Lung (tissue), 12 donors: Measurements from ENCODE around the gene TCF12. TPM values are rescaled to one million over a fixed set of nuclear protein-coding genes. Genes with fewer than 3 reads are reported as not detected.
A peak's percentile ranks its signal among the peaks of the same experiment; 100 is the strongest.

ENCODE experiments used
- ATAC-seq: fragments of 200-7000 bp; cut with Tn5 transposase; one replicate; pipeline ENCODE4 v1.9.1; 2020; ENCODE audit warnings: moderate number of reproducible peaks; ENCODE audit not compliant: insufficient read depth, low FRiP score
- DNase-seq, 3 donors: peaks; one replicate each; pipeline ENCODE4 v3.0.0-alpha.2; 2013 to 2017
- H3K27ac ChIP-seq, 2 donors: one replicate each; pipeline ENCODE4 v1.5.1; 2013; ENCODE audit warnings: mild to moderate bottlenecking in 2 of 2, moderate library complexity in 2 of 2, control low read depth in 1 of 2, inconsistent platforms in 1 of 2, low read depth in 1 of 2, low read length in 1 of 2
- H3K27me3 ChIP-seq, 3 donors: one replicate each; pipeline ENCODE4 v1.5.1; 2013; ENCODE audit warnings: low read length in 2 of 3; ENCODE audit not compliant: control insufficient read depth in 3 of 3, insufficient read depth in 3 of 3
- H3K36me3 ChIP-seq, 4 donors: one replicate each; pipeline ENCODE4 v1.5.1; 2013; ENCODE audit warnings: low read length in 4 of 4, mild to moderate bottlenecking in 1 of 4, moderate library complexity in 1 of 4; ENCODE audit not compliant: control insufficient read depth in 4 of 4, insufficient read depth in 4 of 4
- H3K4me1 ChIP-seq, 5 donors: one replicate each; pipeline ENCODE4 v1.5.1; 2013; ENCODE audit warnings: low read length in 5 of 5, mild to moderate bottlenecking in 2 of 5, moderate library complexity in 1 of 5; ENCODE audit not compliant: control insufficient read depth in 5 of 5, insufficient read depth in 5 of 5
- H3K4me3 ChIP-seq: one replicate; pipeline ENCODE4 v1.5.1; 2013; ENCODE audit warnings: mild to moderate bottlenecking, control low read depth, moderate library complexity
- H3K9ac ChIP-seq, 2 donors: one replicate each; pipeline ENCODE4 v1.5.1; 2013; ENCODE audit warnings: low read length in 2 of 2, control low read depth in 1 of 2; ENCODE audit not compliant: insufficient read depth in 1 of 2
- H3K9me3 ChIP-seq, 4 donors: one replicate each; pipeline ENCODE4 v1.5.1; 2013; ENCODE audit warnings: low read length in 3 of 4, mild to moderate bottlenecking in 1 of 4, moderate library complexity in 1 of 4; ENCODE audit not compliant: control insufficient read depth in 4 of 4, insufficient read depth in 3 of 4
- WGBS, 2 donors: extraction: QIAGEN DNeasy Blood & Tissue Kit; methylation state at CpG; one replicate each; pipeline ENCODE4 v1.1.7; 2013; 5-methylcytosine and 5-hydroxymethylcytosine counted together
- polyA plus RNA-seq, 2 donors: library from polyadenylated mRNA; stranded (reverse); fragments of 200-250 nt; gene quantifications; one replicate each; pipeline ENCODE4 v1.2.1, GENCODE V29; 2013
- total RNA-seq, 2 donors: library from RNA; depleted of rRNA in 1 of 2; stranded (reverse); fragments of >200 nt in 1 of 2; gene quantifications; one replicate each; pipeline ENCODE4 v1.2.1, GENCODE V29; 2014 to 2021
- TF ChIP-seq, protein P1 (sequence below): IDR thresholded peaks from 2 replicates; pipeline ENCODE4 v1.5.1; 2012; ENCODE audit warnings: mild to moderate bottlenecking; ENCODE audit errors: control extremely low read depth, extremely low read depth
- donor health status: control.
- donor health status: control.
- donor health status: Bipolar disorder and iron deficiency.
- donor health status: healthy.
- donor health status: DM: yes; HTN: yes; CAD: no.

The TCF12 gene
- total and polyA plus RNA-seq, 4 donors = 9.6 to 314 (median 56.3) TPM

DNA sequence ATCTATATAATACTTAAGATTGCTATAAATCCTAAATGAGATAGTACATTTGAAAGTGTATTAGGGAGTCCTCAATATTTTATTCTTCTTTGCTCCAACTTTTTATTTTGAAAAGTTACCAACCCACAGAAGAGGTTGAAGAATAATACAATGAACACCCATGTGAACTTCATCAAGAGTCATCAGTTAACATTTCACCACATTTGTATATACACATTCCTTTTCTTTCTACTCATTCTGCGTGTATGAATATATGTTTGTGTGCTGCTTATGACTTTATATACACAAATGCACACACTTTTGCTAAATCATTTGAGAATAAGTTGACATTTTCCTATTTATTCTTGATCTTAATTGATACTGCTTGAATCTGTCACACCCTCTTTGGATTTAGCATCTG is 264.6 kb downstream of the TCF12 start:
- H3K27me3 ChIP-seq = no peaks in the 10 kb centered on the region
- 90 to 93% methylated on average over 1 of the region's 1 CpG for WGBS, 2 donors
- H3K27ac ChIP-seq = no peak overlapping the region
- peaks cover 0 to 7% (median 0%) of the 10 kb centered on the region in 4 donors for H3K36me3 ChIP-seq
- H3K4me1 ChIP-seq = peaks cover 0 to 26% (median 16%) of the 10 kb centered on the region in 5 donors
- DNase-seq = no peak
- no peak overlapping the region for H3K4me3 ChIP-seq
- TF ChIP-seq, protein P1, sequence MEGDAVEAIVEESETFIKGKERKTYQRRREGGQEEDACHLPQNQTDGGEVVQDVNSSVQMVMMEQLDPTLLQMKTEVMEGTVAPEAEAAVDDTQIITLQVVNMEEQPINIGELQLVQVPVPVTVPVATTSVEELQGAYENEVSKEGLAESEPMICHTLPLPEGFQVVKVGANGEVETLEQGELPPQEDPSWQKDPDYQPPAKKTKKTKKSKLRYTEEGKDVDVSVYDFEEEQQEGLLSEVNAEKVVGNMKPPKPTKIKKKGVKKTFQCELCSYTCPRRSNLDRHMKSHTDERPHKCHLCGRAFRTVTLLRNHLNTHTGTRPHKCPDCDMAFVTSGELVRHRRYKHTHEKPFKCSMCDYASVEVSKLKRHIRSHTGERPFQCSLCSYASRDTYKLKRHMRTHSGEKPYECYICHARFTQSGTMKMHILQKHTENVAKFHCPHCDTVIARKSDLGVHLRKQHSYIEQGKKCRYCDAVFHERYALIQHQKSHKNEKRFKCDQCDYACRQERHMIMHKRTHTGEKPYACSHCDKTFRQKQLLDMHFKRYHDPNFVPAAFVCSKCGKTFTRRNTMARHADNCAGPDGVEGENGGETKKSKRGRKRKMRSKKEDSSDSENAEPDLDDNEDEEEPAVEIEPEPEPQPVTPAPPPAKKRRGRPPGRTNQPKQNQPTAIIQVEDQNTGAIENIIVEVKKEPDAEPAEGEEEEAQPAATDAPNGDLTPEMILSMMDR = no peak
- H3K9me3 ChIP-seq = peaks cover 0 to 6% (median 0%) of the 10 kb centered on the region in 4 donors
- H3K9ac ChIP-seq = no peak overlapping the region
- ATAC-seq = no peak

DNA sequence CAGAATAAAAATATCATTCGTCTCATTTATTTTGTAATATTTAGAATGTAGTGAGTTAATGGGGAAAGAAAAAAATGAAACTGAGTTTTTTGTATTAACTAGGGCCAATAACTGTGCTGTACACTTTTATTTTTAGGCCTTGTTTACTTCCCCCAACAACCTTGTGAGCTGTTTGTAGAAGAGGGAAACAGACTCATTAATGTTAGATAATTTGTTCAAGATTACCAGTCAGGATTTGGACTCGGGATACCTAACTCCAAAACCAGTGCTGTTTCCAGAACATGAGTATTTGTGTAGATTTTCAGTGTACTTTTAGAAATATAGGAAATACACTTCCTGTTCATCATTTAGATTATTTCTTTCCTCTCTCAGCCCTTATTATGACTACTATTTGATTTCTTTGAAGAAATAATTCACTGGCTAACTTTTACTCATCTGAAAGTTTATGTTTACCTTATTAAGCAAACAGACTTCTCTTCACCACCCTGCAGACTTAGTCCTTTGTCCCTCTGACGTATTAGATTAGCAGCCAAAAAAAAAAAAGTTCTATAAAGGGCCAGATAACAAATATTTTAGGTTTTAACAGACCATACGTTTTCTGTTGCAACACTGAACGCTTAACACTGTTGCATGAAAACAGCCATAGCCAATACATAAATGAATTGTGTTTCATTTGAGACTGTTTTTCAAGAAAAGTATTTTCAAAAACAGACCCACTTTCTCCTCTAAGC is 265.3 kb downstream of the TCF12 start:
- TF ChIP-seq, protein P1 = no peak
- Histone ChIP-seq H3K9me3 (peaks cover 0 to 6% (median 0%) of the 10 kb centered on the region in 4 donors), H3K9ac (peak overlapping the region in 1 of 2 donors; percentile 14), H3K4me1 (peaks cover 0 to 26% (median 16%) of the 10 kb centered on the region in 5 donors), H3K27ac (no peak overlapping the region), H3K4me3 (no peak overlapping the region), H3K27me3 (no peaks in the 10 kb centered on the region), H3K36me3 (peaks cover 0 to 7% (median 0%) of the 10 kb centered on the region in 4 donors)
- DNase-seq = peak in 2 of 3 donors; percentile 76 to 81
- ATAC-seq = no peak
- WGBS, 2 donors = 49 to 59% methylated on average over 5 of the region's 5 CpGs

DNA sequence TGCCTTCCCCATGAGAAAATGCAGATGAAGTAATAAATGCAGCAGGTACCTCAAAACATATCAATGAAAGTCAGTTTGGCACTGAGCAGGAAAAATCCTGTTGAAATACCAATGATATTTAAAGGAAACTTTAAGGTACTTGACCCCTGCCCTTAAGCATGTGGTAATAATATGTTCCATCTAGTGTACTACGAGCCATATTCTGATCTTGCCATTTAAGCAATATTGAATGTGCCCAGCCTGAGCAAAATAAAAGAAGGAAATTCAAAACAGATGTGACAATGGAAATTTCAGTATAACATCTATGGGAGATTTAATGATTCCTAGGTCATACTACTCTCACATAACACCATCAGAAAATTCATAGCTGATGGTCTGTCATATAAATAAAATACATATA is 266.1 kb downstream of the TCF12 start:
- 55 to 85% methylated on average over 1 of the region's 1 CpG for WGBS, 2 donors
- no peak for ATAC-seq
- H3K27ac ChIP-seq = no peak overlapping the region
- TF ChIP-seq, protein P1 = no peak
- H3K4me1 ChIP-seq = peaks cover 0 to 26% (median 16%) of the 10 kb centered on the region in 5 donors
- peaks cover 0 to 7% (median 0%) of the 10 kb centered on the region in 4 donors for H3K36me3 ChIP-seq
- no peak overlapping the region for H3K4me3 ChIP-seq
- peak in 1 of 3 donors; percentile 29 for DNase-seq
- peak overlapping the region in 1 of 2 donors; percentile 14 for H3K9ac ChIP-seq
- peaks cover 0 to 6% (median 0%) of the 10 kb centered on the region in 4 donors for H3K9me3 ChIP-seq
- H3K27me3 ChIP-seq = no peaks in the 10 kb centered on the region
